Astrocyte (in vitro differentiated cells and primary cell): ENCODE measurements around the gene CCL17. TPM values are rescaled to one million over a fixed set of nuclear protein-coding genes. Genes with fewer than 3 reads are reported as not detected.

Experiments
- DNase-seq: peaks from one replicate; pipeline ENCODE4 v3.0.0-alpha.2; 2010; ENCODE audit warnings: low read depth
- FAIRE-seq: peaks from 2 replicates; lab custom pipeline; 2011; peaks lifted over from hg19 to GRCh38; lab: Jason Lieb, UNC
- H2AFZ ChIP-seq: 2 replicates; pipeline ENCODE4 v1.6.0; 2012; ENCODE audit warnings: low read depth, low read length, inconsistent platforms
- H3K27ac ChIP-seq: 2 replicates; pipeline ENCODE4 v1.5.1; 2011; ENCODE audit warnings: low read depth, low read length, inconsistent platforms
- H3K27me3 ChIP-seq: 2 replicates; pipeline ENCODE4 v1.6.0; 2011; ENCODE audit warnings: low read length, inconsistent platforms; ENCODE audit not compliant: insufficient read depth
- H3K36me3 ChIP-seq: 2 replicates; pipeline ENCODE4 v1.5.1; 2011; ENCODE audit warnings: low read length, inconsistent platforms; ENCODE audit not compliant: insufficient read depth
- H3K4me1 ChIP-seq: 2 replicates; pipeline ENCODE4 v1.5.1; 2011; ENCODE audit warnings: low read length, inconsistent platforms; ENCODE audit not compliant: insufficient read depth
- H3K4me2 ChIP-seq: 2 replicates; pipeline ENCODE4 v1.6.0; 2012; ENCODE audit warnings: low read length, inconsistent platforms
- H3K4me3 ChIP-seq: 2 replicates; pipeline ENCODE4 v1.5.1; 2011; ENCODE audit warnings: low read depth, mild to moderate bottlenecking, low read length, inconsistent platforms; ENCODE audit not compliant: insufficient read depth
- H3K79me2 ChIP-seq: 2 replicates; pipeline ENCODE4 v1.6.0; 2012; ENCODE audit warnings: mild to moderate bottlenecking, low read length, inconsistent platforms; ENCODE audit not compliant: insufficient read depth
- H3K9ac ChIP-seq: 2 replicates; pipeline ENCODE4 v1.6.0; 2012; ENCODE audit warnings: mild to moderate bottlenecking, low read length, inconsistent platforms
- H3K9me3 ChIP-seq: 2 replicates; pipeline ENCODE4 v1.5.1; 2012; ENCODE audit warnings: low read depth, mild to moderate bottlenecking, low read length, inconsistent platforms; ENCODE audit not compliant: insufficient read depth
- H4K20me1 ChIP-seq: 2 replicates; pipeline ENCODE4 v1.6.0; 2012; ENCODE audit warnings: low read length, inconsistent platforms; ENCODE audit not compliant: insufficient read depth
- H3K27ac Mint-ChIP-seq: one replicate; pipeline ENCODE4 v1.8.0; 2021; ENCODE audit warnings: mild to moderate bottlenecking, mixed read lengths; ENCODE audit not compliant: unreplicated experiment
- H3K27me3 Mint-ChIP-seq: one replicate; pipeline ENCODE4 v1.8.0; 2021; ENCODE audit warnings: low read depth, mixed read lengths; ENCODE audit not compliant: unreplicated experiment
- H3K36me3 Mint-ChIP-seq: one replicate; pipeline ENCODE4 v1.8.0; 2021; ENCODE audit warnings: low read depth, mixed read lengths; ENCODE audit not compliant: unreplicated experiment
- H3K4me1 Mint-ChIP-seq: one replicate; pipeline ENCODE4 v1.8.0; 2021; ENCODE audit warnings: low read depth, mixed read lengths; ENCODE audit not compliant: unreplicated experiment
- H3K4me3 Mint-ChIP-seq: one replicate; pipeline ENCODE4 v1.8.0; 2021; ENCODE audit warnings: mild to moderate bottlenecking, moderate library complexity, mixed read lengths; ENCODE audit not compliant: unreplicated experiment
- H3K9me3 Mint-ChIP-seq: one replicate; pipeline ENCODE4 v1.8.0; 2021; ENCODE audit warnings: mild to moderate bottlenecking, mixed read lengths; ENCODE audit not compliant: unreplicated experiment
- EZH2 ChIP-seq: IDR thresholded peaks from 2 replicates; pipeline ENCODE4 v1.6.1; 2012; ENCODE audit warnings: mild to moderate bottlenecking, low read length, inconsistent platforms; ENCODE audit not compliant: insufficient read depth
- total RNA-seq: library from RNA; stranded (reverse); gene quantifications from 2 replicates; pipeline ENCODE4 v1.2.1, GENCODE V29; 2021
- TF ChIP-seq, protein P1 (sequence below): IDR thresholded peaks from 2 replicates; pipeline ENCODE4 v1.5.1; 2011; ENCODE audit warnings: low read depth, mild to moderate bottlenecking, inconsistent platforms, low read length, moderate library complexity; ENCODE audit not compliant: insufficient read depth

CCL17 gene
- total RNA-seq, 1 donor from 2014 or later, result not detected

DNA sequence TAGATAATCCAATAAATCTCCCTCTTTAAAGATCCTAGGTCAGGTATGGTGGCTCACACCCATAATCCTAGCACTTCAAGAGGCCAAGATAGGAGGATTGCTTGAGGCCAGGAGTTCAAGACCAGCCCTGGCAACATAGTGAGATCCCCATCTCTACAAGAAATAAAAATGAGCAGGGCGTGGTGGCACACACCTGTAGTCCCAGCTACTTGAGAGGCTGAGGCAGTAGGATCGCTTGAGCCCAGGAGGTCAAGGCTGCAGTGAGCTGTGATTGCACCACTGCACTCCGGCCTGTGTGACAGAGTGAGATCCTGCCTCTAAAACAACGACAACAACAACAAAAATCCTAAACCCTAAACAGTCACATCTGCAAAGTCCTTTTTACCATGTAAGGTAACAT is 48.0 kb upstream of the CCL17 start:
- Histone ChIP-seq H3K27me3 (peaks cover 3% of the 10 kb centered on the region), H4K20me1 (no peaks in the 10 kb centered on the region), H3K4me3 (no peak overlapping the region), H3K9me3 (no peaks in the 10 kb centered on the region), H3K27ac (no peak overlapping the region), H3K36me3 (no peaks in the 10 kb centered on the region), H2AFZ (no peak overlapping the region), H3K9ac (no peak overlapping the region), H3K4me1 (no peaks in the 10 kb centered on the region), H3K79me2 (no peaks in the 10 kb centered on the region), H3K4me2 (no peak overlapping the region)
- no peak for FAIRE-seq
- no peaks in the 10 kb centered on the region for H3K4me1 Mint-ChIP-seq
- no peak overlapping the region for H3K27ac Mint-ChIP-seq
- H3K36me3 Mint-ChIP-seq, result no peaks in the 10 kb centered on the region
- peaks cover 2% of the 10 kb centered on the region for H3K9me3 Mint-ChIP-seq
- H3K27me3 Mint-ChIP-seq, result peaks cover 31% of the 10 kb centered on the region
- no peak for TF ChIP-seq EZH2
- TF ChIP-seq, protein P1, sequence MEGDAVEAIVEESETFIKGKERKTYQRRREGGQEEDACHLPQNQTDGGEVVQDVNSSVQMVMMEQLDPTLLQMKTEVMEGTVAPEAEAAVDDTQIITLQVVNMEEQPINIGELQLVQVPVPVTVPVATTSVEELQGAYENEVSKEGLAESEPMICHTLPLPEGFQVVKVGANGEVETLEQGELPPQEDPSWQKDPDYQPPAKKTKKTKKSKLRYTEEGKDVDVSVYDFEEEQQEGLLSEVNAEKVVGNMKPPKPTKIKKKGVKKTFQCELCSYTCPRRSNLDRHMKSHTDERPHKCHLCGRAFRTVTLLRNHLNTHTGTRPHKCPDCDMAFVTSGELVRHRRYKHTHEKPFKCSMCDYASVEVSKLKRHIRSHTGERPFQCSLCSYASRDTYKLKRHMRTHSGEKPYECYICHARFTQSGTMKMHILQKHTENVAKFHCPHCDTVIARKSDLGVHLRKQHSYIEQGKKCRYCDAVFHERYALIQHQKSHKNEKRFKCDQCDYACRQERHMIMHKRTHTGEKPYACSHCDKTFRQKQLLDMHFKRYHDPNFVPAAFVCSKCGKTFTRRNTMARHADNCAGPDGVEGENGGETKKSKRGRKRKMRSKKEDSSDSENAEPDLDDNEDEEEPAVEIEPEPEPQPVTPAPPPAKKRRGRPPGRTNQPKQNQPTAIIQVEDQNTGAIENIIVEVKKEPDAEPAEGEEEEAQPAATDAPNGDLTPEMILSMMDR, result no peak
- H3K4me3 Mint-ChIP-seq, result no peak overlapping the region
- no peak for DNase-seq

DNA sequence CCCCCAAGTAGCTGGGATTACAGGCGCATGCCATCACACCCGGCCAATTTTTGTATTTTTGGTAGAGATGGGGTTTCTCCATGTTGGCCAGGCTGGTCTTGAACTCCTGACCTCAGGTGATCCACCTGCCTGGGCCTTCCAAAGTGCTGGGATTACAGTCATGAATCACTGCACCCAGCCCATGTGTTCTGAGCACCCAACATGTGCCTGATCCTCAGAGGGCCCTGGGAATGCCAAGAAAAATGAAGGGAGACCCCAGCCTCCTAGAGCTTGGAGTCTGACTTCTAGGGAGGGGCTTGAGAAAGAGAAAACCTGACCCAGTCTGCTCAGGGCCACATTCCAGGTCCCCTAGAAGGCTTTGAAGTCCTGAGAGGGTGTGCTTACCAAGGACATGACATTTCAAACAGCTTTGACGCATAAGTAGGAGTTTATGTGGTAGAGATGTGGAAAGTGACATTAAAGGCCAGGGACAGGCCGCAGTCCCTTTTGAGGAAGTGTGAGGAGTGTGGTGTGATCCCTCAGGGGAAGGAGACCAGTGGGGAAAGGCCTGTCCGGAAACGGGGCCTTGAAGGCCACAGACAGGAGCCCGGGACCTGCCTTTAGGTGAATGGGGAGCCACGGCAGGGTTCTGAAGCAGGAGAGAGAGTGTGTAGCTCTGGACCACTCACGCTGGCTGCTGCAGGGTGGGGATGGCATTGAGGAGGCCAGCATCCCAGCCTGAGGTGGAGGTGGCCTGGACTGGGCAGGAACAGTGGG is 47.1 kb upstream of the CCL17 start:
- Histone ChIP-seq H3K4me3 (no peak overlapping the region), H3K9ac (no peak overlapping the region), H3K27ac (no peak overlapping the region), H3K79me2 (no peaks in the 10 kb centered on the region), H3K4me1 (no peaks in the 10 kb centered on the region), H3K9me3 (no peaks in the 10 kb centered on the region), H3K4me2 (no peak overlapping the region), H3K36me3 (no peaks in the 10 kb centered on the region), H4K20me1 (no peaks in the 10 kb centered on the region), H3K27me3 (peaks cover 7% of the 10 kb centered on the region), H2AFZ (no peak overlapping the region)
- FAIRE-seq (no peak), DNase-seq (no peak)
- H3K4me1 Mint-ChIP-seq, result no peaks in the 10 kb centered on the region
- H3K27me3 Mint-ChIP-seq, result peaks cover 34% of the 10 kb centered on the region
- no peak overlapping the region for H3K27ac Mint-ChIP-seq
- H3K9me3 Mint-ChIP-seq, result peaks cover 2% of the 10 kb centered on the region
- TF ChIP-seq EZH2, result no peak
- no peaks in the 10 kb centered on the region for H3K36me3 Mint-ChIP-seq
- no peak overlapping the region for H3K4me3 Mint-ChIP-seq

DNA sequence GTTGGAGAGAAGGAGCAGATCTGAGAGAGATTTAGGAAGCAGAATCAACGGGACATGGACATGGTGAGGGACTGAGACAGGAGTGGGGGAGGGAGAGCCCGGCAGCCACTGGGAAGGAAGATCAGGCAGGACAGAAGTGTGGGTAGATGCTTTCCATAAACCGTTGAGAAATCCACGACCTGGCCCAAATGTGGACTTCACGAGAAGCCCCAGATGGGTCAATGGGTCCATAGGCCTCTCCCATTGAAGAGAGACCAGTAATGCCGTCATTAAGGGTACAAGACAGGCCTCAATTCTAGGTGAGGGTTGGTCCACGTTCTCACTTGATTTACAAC is 46.5 kb upstream of the CCL17 start:
- no peak for TF ChIP-seq EZH2
- TF ChIP-seq, protein P1, result no peak
- H3K9ac ChIP-seq, result no peak overlapping the region
- H3K27me3 ChIP-seq, result peaks cover 7% of the 10 kb centered on the region
- H3K36me3 Mint-ChIP-seq, result no peaks in the 10 kb centered on the region
- H3K4me1 Mint-ChIP-seq, result no peaks in the 10 kb centered on the region
- H3K9me3 Mint-ChIP-seq, result peaks cover 2% of the 10 kb centered on the region
- no peak overlapping the region for H3K27ac ChIP-seq
- H4K20me1 ChIP-seq, result no peaks in the 10 kb centered on the region
- no peaks in the 10 kb centered on the region for H3K9me3 ChIP-seq
- peaks cover 34% of the 10 kb centered on the region for H3K27me3 Mint-ChIP-seq
- H3K27ac Mint-ChIP-seq, result no peak overlapping the region
- H2AFZ ChIP-seq, result no peak overlapping the region
- H3K36me3 ChIP-seq, result no peaks in the 10 kb centered on the region
- DNase-seq (no peak), FAIRE-seq (no peak)
- no peak overlapping the region for H3K4me3 Mint-ChIP-seq
- no peaks in the 10 kb centered on the region for H3K4me1 ChIP-seq
- H3K79me2 ChIP-seq, result no peaks in the 10 kb centered on the region
- H3K4me2 ChIP-seq, result no peak overlapping the region
- H3K4me3 ChIP-seq, result no peak overlapping the region
